ENCODE data around the gene OPHN1. TPM values are rescaled to one million over a fixed set of nuclear protein-coding genes. Genes with fewer than 3 reads are reported as not detected.

Gene OPHN1
- total RNA-seq, 4 donors from 2014 or later, result 4.6 to 27.7 (median 10.8) TPM

- Histone ChIP-seq H3K4me3 (no peak overlapping the region), H3K36me3 (no peaks in the 10 kb centered on the region), H3K9me3 (no peaks in the 10 kb centered on the region), H3K27ac (no peak overlapping the region), H3K27me3 (no peaks in the 10 kb centered on the region), H3K4me1 (no peaks in the 10 kb centered on the region)
- TF ChIP-seq, protein P1, sequence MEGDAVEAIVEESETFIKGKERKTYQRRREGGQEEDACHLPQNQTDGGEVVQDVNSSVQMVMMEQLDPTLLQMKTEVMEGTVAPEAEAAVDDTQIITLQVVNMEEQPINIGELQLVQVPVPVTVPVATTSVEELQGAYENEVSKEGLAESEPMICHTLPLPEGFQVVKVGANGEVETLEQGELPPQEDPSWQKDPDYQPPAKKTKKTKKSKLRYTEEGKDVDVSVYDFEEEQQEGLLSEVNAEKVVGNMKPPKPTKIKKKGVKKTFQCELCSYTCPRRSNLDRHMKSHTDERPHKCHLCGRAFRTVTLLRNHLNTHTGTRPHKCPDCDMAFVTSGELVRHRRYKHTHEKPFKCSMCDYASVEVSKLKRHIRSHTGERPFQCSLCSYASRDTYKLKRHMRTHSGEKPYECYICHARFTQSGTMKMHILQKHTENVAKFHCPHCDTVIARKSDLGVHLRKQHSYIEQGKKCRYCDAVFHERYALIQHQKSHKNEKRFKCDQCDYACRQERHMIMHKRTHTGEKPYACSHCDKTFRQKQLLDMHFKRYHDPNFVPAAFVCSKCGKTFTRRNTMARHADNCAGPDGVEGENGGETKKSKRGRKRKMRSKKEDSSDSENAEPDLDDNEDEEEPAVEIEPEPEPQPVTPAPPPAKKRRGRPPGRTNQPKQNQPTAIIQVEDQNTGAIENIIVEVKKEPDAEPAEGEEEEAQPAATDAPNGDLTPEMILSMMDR (IDR thresholded peaks at IDR 0.05), result no peak
- TF ChIP-seq POLR2A (IDR thresholded peaks at IDR 0.05), result no peak
- intact Hi-C loops (cut with DNase I; ENCODE audit: low total_unique reads), result no loop called here
- DNase-seq, result no peak
Observed at GRCh38 chrX:68429216-68429615, 4.1 kb downstream of the OPHN1 start.

DNA sequence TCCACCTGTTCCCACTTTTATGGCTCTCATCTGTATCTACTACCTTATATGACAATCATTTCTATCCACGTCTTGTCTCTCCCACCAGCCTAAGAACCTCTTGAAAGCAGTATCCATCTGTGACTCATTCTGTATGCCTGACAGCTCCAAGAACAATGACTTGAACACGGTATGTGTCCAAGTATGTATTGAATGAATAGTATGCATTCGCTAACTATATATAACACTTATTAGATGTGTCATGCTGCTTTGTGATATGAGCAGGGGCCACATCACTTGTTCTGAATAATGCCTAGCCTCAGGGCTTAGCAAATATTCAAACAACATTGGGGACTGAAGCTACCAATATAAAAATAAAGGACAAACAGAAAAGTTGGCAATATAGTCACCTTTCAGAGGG is 4.9 kb downstream of the OPHN1 start:
- TF ChIP-seq, protein P1 (IDR thresholded peaks at IDR 0.05), result no peak
- no peak for TF ChIP-seq POLR2A (IDR thresholded peaks at IDR 0.05)
- Histone ChIP-seq H3K4me1 (no peaks in the 10 kb centered on the region), H3K36me3 (no peaks in the 10 kb centered on the region), H3K4me3 (no peak overlapping the region), H3K27ac (no peak overlapping the region), H3K9me3 (no peaks in the 10 kb centered on the region), H3K27me3 (no peaks in the 10 kb centered on the region)
- intact Hi-C loops (cut with DNase I; ENCODE audit: low total_unique reads), result no loop called here
- DNase-seq, result no peak

- no peaks in the 10 kb centered on the region for H3K9me3 ChIP-seq
- TF ChIP-seq, protein P1 (IDR thresholded peaks at IDR 0.05), result no peak
- TF ChIP-seq POLR2A (IDR thresholded peaks at IDR 0.05), result no peak
- no peak for DNase-seq
- H3K36me3 ChIP-seq, result no peaks in the 10 kb centered on the region
- H3K4me3 ChIP-seq, result no peak overlapping the region
- H3K27ac ChIP-seq, result no peak overlapping the region
- no peaks in the 10 kb centered on the region for H3K4me1 ChIP-seq
- no peaks in the 10 kb centered on the region for H3K27me3 ChIP-seq
- intact Hi-C loops (cut with DNase I; ENCODE audit: low total_unique reads), result no loop called here
Observed at GRCh38 chrX:68424719-68425118, 8.6 kb downstream of the OPHN1 start.

GRCh38 chrX:68422478-68422877 is 10.8 kb downstream of the OPHN1 start:
- Histone ChIP-seq H3K36me3 (no peaks in the 10 kb centered on the region), H3K4me1 (no peaks in the 10 kb centered on the region), H3K27ac (no peak overlapping the region), H3K9me3 (no peaks in the 10 kb centered on the region), H3K27me3 (no peaks in the 10 kb centered on the region), H3K4me3 (no peak overlapping the region)
- TF ChIP-seq POLR2A (IDR thresholded peaks at IDR 0.05), result no peak
- TF ChIP-seq, protein P1 (IDR thresholded peaks at IDR 0.05), result no peak
- DNase-seq, result no peak
- intact Hi-C loops (cut with DNase I; ENCODE audit: low total_unique reads), result no loop called here

- H3K4me1 ChIP-seq, result no peaks in the 10 kb centered on the region
- intact Hi-C loops (cut with DNase I; ENCODE audit: low total_unique reads), result no loop called here
- no peak overlapping the region for H3K27ac ChIP-seq
- no peaks in the 10 kb centered on the region for H3K9me3 ChIP-seq
- TF ChIP-seq, protein P1 (IDR thresholded peaks at IDR 0.05), result no peak
- no peak for TF ChIP-seq POLR2A (IDR thresholded peaks at IDR 0.05)
- DNase-seq, result no peak
- no peaks in the 10 kb centered on the region for H3K27me3 ChIP-seq
- H3K36me3 ChIP-seq, result no peaks in the 10 kb centered on the region
- H3K4me3 ChIP-seq, result no peak overlapping the region
Observed at GRCh38 chrX:68421636-68422035, 11.7 kb downstream of the OPHN1 start.
